Measurements from ENCODE around the gene QRICH2.

- TF ChIP-seq EZH2 (IDR thresholded peaks at IDR 0.05; ENCODE audit: borderline replicate concordance, low read length) = no peak
- TF ChIP-seq CTCF (IDR thresholded peaks at IDR 0.05; ENCODE audit: low read length) = no peak
Observed at GRCh38 chr17:76351526-76352071, 43.5 kb upstream of the QRICH2 start.

Measured in OCI-LY1 (cell line).